ENCODE measurements around the gene SH3BP4. TPM values are rescaled to one million over a fixed set of nuclear protein-coding genes. Genes with fewer than 3 reads are reported as not detected.

SH3BP4 gene
- total and polyA plus RNA-seq, 2 donors (not counting 1 experiment from before 2014, with no cell fraction given): 1.00 to 1.3 TPM

DNA sequence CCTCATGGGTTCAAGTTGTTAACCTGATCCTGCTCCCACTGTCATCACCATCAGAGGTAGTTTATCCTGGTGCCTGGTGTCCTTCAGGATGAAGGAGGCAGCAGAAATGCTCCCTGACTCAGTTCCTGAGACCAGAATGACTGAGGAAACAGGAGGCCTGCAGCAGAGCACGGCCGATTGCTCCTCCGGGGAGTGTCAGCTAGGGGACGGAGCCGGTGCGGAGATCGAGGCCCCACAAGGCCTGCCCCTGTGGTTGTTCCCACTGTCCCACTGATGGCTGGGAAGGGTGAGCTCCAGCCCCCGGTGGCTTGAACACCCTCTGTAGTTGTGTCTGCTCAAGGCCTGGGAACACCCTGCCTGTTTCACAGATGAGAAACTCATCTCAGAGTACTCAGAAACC is 45.6 kb downstream of the SH3BP4 start:
- H3K27ac Mint-ChIP-seq: no peak overlapping the region
- WGBS (ENCODE audit: insufficient coverage): 97% methylated on average over 8 of the region's 8 CpGs
- H3K36me3 ChIP-seq (replicated peaks in 1 of 2; ENCODE audit: control extremely low read depth in 1 of 2, control insufficient read depth in 1 of 2, extremely low read depth in 1 of 2, insufficient read depth in 2 of 2, low read length in 1 of 2): no peaks in the 10 kb centered on the region
- ChIA-PET CTCF (no interaction called here), POLR2A (no interaction called here)
- peaks cover 0 to 11% (median 0%) of the 10 kb centered on the region in 3 donors for H3K9me3 ChIP-seq (ENCODE audit: control extremely low read depth in 1 of 3, control insufficient read depth in 2 of 3, insufficient read depth in 1 of 3, low read length in 2 of 3)
- no peak overlapping the region for H3K9ac ChIP-seq (ENCODE audit: low read length)
- no peak for ATAC-seq (ENCODE audit: low read depth)
- no peaks in the 10 kb centered on the region for H3K27me3 ChIP-seq (replicated peaks in 1 of 4; ENCODE audit: control extremely low read depth in 1 of 4, control insufficient read depth in 3 of 4, insufficient read depth in 4 of 4, low read length in 3 of 4)
- DNase-seq: no peak
- peaks cover 15% of the 10 kb centered on the region for H3K4me1 Mint-ChIP-seq
- H3K27ac ChIP-seq (ENCODE audit: low read length in 2 of 2): no peak overlapping the region
- H4K20me1 ChIP-seq (ENCODE audit: control insufficient read depth, insufficient read depth, low read length, poor library complexity, severe bottlenecking): no peaks in the 10 kb centered on the region
- H2AFZ ChIP-seq (ENCODE audit: insufficient read depth, low read depth, low read length, poor library complexity, severe bottlenecking): no peak overlapping the region
- TF ChIP-seq EZH2 (IDR thresholded peaks at IDR 0.05; ENCODE audit: borderline replicate concordance, insufficient read depth, low read depth, low read length, poor library complexity, severe bottlenecking): no peak
- TF ChIP-seq, protein P1, sequence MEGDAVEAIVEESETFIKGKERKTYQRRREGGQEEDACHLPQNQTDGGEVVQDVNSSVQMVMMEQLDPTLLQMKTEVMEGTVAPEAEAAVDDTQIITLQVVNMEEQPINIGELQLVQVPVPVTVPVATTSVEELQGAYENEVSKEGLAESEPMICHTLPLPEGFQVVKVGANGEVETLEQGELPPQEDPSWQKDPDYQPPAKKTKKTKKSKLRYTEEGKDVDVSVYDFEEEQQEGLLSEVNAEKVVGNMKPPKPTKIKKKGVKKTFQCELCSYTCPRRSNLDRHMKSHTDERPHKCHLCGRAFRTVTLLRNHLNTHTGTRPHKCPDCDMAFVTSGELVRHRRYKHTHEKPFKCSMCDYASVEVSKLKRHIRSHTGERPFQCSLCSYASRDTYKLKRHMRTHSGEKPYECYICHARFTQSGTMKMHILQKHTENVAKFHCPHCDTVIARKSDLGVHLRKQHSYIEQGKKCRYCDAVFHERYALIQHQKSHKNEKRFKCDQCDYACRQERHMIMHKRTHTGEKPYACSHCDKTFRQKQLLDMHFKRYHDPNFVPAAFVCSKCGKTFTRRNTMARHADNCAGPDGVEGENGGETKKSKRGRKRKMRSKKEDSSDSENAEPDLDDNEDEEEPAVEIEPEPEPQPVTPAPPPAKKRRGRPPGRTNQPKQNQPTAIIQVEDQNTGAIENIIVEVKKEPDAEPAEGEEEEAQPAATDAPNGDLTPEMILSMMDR (IDR thresholded peaks at IDR 0.05): no peak
- H3K79me2 ChIP-seq (ENCODE audit: control insufficient read depth, insufficient read depth, low read length): no peaks in the 10 kb centered on the region
- no peak overlapping the region for H3K4me3 Mint-ChIP-seq
- peaks cover 3% of the 10 kb centered on the region for H3K27me3 Mint-ChIP-seq
- H3K9me3 Mint-ChIP-seq (ENCODE audit: insufficient read depth): no peaks in the 10 kb centered on the region
- no peak overlapping the region for H3K4me2 ChIP-seq (replicated peaks; ENCODE audit: low read depth, low read length, poor library complexity, severe bottlenecking)
- intact Hi-C loops (cut with micrococcal nuclease): no loop called here
- H3K4me1 ChIP-seq (ENCODE audit: control insufficient read depth in 2 of 2, insufficient read depth in 2 of 2, low read length in 2 of 2): peaks cover 14 to 32% of the 10 kb centered on the region in 2 donors
- H3K4me3 ChIP-seq (ENCODE audit: control extremely low read depth in 1 of 5, extremely low read depth in 1 of 5, insufficient read depth in 1 of 5, low read depth in 2 of 5, low read length in 4 of 5): no peak overlapping the region

DNA sequence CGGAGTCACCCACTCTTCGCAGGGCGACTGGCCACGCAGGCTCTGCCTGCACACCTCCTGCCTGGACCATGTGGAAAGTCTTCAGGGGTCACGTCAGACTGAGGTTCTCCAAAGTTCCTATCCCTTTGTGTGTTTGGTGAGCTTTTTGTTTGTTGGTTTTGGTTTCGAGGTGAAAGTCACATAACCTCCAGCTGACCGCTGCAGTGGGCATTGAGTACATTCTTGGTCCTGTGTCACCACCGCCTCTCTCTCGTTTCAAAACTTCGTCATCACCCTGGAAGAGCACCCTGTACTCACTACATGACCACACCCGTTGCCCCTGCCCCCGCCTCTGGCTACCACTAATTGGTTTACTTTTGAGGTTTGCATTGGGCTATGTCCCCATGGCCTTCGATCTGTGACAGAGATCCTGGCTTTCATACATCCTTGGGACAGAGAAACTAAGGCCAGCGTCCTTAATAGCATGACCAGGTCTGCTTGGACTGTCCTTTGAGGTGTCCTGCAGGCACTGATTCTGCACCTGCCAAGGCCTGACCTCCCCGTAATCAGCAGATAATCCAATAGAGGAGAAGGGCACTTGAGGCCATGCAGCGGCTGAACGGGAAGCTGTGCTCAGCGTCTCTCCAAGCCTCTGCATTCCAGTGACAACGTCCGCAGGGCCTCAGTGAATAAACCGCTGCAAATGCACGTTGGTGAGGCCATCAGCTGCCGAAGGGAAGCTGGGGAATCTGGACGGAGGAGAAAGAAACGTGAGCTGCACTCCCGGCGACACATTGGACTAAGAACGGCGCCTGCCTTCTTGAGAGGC is 46.8 kb downstream of the SH3BP4 start:
- Histone ChIP-seq H3K27ac (ENCODE audit: low read length in 2 of 2) (no peak overlapping the region), H3K79me2 (ENCODE audit: control insufficient read depth, insufficient read depth, low read length) (no peaks in the 10 kb centered on the region), H3K9ac (ENCODE audit: low read length) (no peak overlapping the region), H3K27me3 (replicated peaks in 1 of 4; ENCODE audit: control extremely low read depth in 1 of 4, control insufficient read depth in 3 of 4, insufficient read depth in 4 of 4, low read length in 3 of 4) (no peaks in the 10 kb centered on the region), H2AFZ (ENCODE audit: insufficient read depth, low read depth, low read length, poor library complexity, severe bottlenecking) (no peak overlapping the region), H3K9me3 (ENCODE audit: control extremely low read depth in 1 of 3, control insufficient read depth in 2 of 3, insufficient read depth in 1 of 3, low read length in 2 of 3) (peaks cover 0 to 4% (median 0%) of the 10 kb centered on the region in 3 donors), H4K20me1 (ENCODE audit: control insufficient read depth, insufficient read depth, low read length, poor library complexity, severe bottlenecking) (no peaks in the 10 kb centered on the region), H3K4me2 (replicated peaks; ENCODE audit: low read depth, low read length, poor library complexity, severe bottlenecking) (no peak overlapping the region), H3K36me3 (replicated peaks in 1 of 2; ENCODE audit: control extremely low read depth in 1 of 2, control insufficient read depth in 1 of 2, extremely low read depth in 1 of 2, insufficient read depth in 2 of 2, low read length in 1 of 2) (no peaks in the 10 kb centered on the region), H3K4me3 (ENCODE audit: control extremely low read depth in 1 of 5, extremely low read depth in 1 of 5, insufficient read depth in 1 of 5, low read depth in 2 of 5, low read length in 4 of 5) (no peak overlapping the region), H3K4me1 (ENCODE audit: control insufficient read depth in 2 of 2, insufficient read depth in 2 of 2, low read length in 2 of 2) (peaks cover 9 to 21% of the 10 kb centered on the region in 2 donors)
- intact Hi-C loops (cut with micrococcal nuclease): no loop called here
- Mint-ChIP-seq H3K4me3 (no peak overlapping the region), H3K9me3 (ENCODE audit: insufficient read depth) (no peaks in the 10 kb centered on the region), H3K4me1 (peaks cover 10% of the 10 kb centered on the region), H3K27me3 (peaks cover 3% of the 10 kb centered on the region), H3K27ac (no peak overlapping the region)
- 90% methylated on average over 20 of the region's 29 CpGs for WGBS (ENCODE audit: insufficient coverage)
- ATAC-seq (ENCODE audit: low read depth) (no peak), DNase-seq (no peak)
- TF ChIP-seq EZH2 (IDR thresholded peaks at IDR 0.05; ENCODE audit: borderline replicate concordance, insufficient read depth, low read depth, low read length, poor library complexity, severe bottlenecking): no peak
- TF ChIP-seq, protein P1 (IDR thresholded peaks at IDR 0.05): no peak
- POLR2A ChIA-PET: no interaction called here
- CTCF ChIA-PET: no interaction called here
